Right renal cortex interstitium (tissue), 3 donors: ENCODE results near the gene CFDP1. TPM values are rescaled to one million over a fixed set of nuclear protein-coding genes. Genes with fewer than 3 reads are reported as not detected.

Experiments
- DNase-seq, 3 donors: peaks; one replicate each; pipeline ENCODE4 v3.0.0-alpha.2; 2013; ENCODE audit warnings: low read depth in 3 of 3, low spot score in 2 of 3
- polyA plus RNA-seq, 3 donors: library from polyadenylated mRNA; unstranded; fragments of 120-200 nt; gene quantifications; one replicate each; pipeline ENCODE4 v1.2.1, GENCODE V29; 2013; ENCODE audit not compliant: insufficient read length in 3 of 3

CFDP1 gene
- 100 to 1,000 TPM; 202 to 221 (median 203) TPM for polyA plus RNA-seq

- DNase-seq, result peak; percentile 88 to 93 (median 93)
Observed at GRCh38 chr16:75432828-75433731, at the start of gene CFDP1. Gene CFDP1, minus strand, starts transcription at chr16:75433503. Its CDS starts 151 bp downstream, at chr16:75433352.

- no peak for DNase-seq
Observed at GRCh38 chr16:75482434-75483205, 49.3 kb upstream of the CFDP1 start.

- DNase-seq, result no peak
Observed at GRCh38 chr16:75481475-75481874, 48.2 kb upstream of the CFDP1 start.

- no peak for DNase-seq
Observed at GRCh38 chr16:75479421-75479990, 46.2 kb upstream of the CFDP1 start.

- no peak for DNase-seq
Observed at GRCh38 chr16:75478480-75479345, 45.4 kb upstream of the CFDP1 start.

GRCh38 chr16:75477680-75478473, 44.6 kb upstream of the CFDP1 start:
- no peak for DNase-seq

GRCh38 chr16:75476817-75477216, 43.5 kb upstream of the CFDP1 start:
- no peak for DNase-seq

- no peak for DNase-seq
Observed at GRCh38 chr16:75475420-75475847, 42.1 kb upstream of the CFDP1 start.

- DNase-seq, result no peak
Observed at GRCh38 chr16:75472908-75473877, 39.9 kb upstream of the CFDP1 start.

GRCh38 chr16:75471723-75472633, 38.7 kb upstream of the CFDP1 start:
- DNase-seq, result no peak

GRCh38 chr16:75466760-75467159, 33.5 kb upstream of the CFDP1 start:
- no peak for DNase-seq

GRCh38 chr16:75464122-75464918, 31.0 kb upstream of the CFDP1 start, which contains the start of gene TMEM170A:
Gene TMEM170A, minus strand, starts transcription at chr16:75464689. Its CDS starts 89 bp downstream, at chr16:75464600.
- peak; percentile 96 to 98 (median 97) for DNase-seq

- DNase-seq, result peak in 1 of 3 donors; percentile 35
Observed at GRCh38 chr16:75463389-75464121, 30.3 kb upstream of the CFDP1 start.

- DNase-seq, result no peak
Observed at GRCh38 chr16:75462806-75463205, 29.5 kb upstream of the CFDP1 start.

- no peak for DNase-seq
Observed at GRCh38 chr16:75461575-75461974, 28.3 kb upstream of the CFDP1 start.

GRCh38 chr16:75460446-75460845, 27.1 kb upstream of the CFDP1 start:
- DNase-seq, result no peak
